Measurements from ENCODE around the gene TRIO.

GRCh38 chr5:14379739-14380497 is 236.8 kb downstream of the TRIO start:
- TF ChIP-seq CTCF (IDR thresholded peaks at IDR 0.05): no peak
- no peak for TF ChIP-seq POLR2A (IDR thresholded peaks at IDR 0.05; ENCODE audit: low read depth)
- TF ChIP-seq POLR2AphosphoS5 (IDR thresholded peaks at IDR 0.05): no peak
